ENCODE data around the gene TNXB. TPM values are rescaled to one million over a fixed set of nuclear protein-coding genes. Genes with fewer than 3 reads are reported as not detected.
"Not testable (repeated sequence)": the region's sequence is repeated elsewhere in the genome, so short reads cannot be mapped to it uniquely, and the experiment has no call there.

Gene TNXB
- total RNA-seq, 3 donors from 2014 or later = 32.9 to 109 (median 89.8) TPM

DNA sequence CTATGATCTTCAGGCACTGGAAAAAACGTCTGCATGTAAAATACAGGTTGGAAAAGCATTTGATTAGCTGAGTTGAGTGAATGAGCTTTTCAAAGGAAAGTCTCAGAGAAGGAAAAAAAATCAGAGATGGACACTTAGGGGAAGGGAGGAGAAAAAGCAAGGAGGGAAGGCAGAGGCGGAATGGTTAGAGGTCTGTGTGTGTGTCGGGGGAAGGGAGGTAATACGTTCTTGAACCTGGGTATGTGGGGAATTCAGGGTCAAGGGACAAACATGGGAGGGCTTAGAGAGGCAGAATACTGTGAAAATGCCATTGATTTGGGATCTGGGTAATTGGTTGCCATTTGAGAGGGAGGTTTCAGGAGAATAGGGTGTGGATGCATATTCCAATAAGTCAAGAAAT is 37.5 kb upstream of the TNXB start:
- Histone ChIP-seq H3K27ac (no peak overlapping the region), H3K9me3 (no peaks in the 10 kb centered on the region), H3K36me3 (no peaks in the 10 kb centered on the region), H3K4me3 (no peak overlapping the region), H3K4me1 (no peaks in the 10 kb centered on the region), H3K27me3 (no peaks in the 10 kb centered on the region)
- no peak for DNase-seq (ENCODE audit: low spot score in 2 of 2)
- TF ChIP-seq POLR2A (IDR thresholded peaks at IDR 0.05) (no peak), POLR2AphosphoS5 (IDR thresholded peaks at IDR 0.05) (no peak)
- TF ChIP-seq, protein P1, sequence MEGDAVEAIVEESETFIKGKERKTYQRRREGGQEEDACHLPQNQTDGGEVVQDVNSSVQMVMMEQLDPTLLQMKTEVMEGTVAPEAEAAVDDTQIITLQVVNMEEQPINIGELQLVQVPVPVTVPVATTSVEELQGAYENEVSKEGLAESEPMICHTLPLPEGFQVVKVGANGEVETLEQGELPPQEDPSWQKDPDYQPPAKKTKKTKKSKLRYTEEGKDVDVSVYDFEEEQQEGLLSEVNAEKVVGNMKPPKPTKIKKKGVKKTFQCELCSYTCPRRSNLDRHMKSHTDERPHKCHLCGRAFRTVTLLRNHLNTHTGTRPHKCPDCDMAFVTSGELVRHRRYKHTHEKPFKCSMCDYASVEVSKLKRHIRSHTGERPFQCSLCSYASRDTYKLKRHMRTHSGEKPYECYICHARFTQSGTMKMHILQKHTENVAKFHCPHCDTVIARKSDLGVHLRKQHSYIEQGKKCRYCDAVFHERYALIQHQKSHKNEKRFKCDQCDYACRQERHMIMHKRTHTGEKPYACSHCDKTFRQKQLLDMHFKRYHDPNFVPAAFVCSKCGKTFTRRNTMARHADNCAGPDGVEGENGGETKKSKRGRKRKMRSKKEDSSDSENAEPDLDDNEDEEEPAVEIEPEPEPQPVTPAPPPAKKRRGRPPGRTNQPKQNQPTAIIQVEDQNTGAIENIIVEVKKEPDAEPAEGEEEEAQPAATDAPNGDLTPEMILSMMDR (IDR thresholded peaks at IDR 0.05) = no peak
- intact Hi-C loops (cut with DNase I; ENCODE audit: low total_unique reads) = no loop called here

DNA sequence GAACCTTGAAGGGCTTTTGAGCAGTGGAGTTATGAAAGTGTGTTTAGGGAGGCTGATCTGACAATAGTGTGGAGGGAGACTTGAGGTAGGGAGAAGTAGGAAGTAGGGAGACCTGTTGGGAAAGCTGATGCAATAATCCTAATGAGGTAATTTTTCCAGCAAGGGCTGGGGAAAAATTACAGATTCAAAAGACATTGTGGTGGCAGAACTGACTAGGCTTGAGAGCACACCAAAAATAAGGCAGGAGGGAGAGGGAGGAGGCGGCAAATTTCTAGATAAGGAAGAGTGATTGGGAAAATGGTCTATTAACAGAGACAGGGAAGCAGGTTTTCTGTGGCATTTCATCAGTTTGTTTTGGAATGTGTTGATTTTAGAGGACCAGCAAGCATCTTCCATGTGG is 37.1 kb upstream of the TNXB start:
- Histone ChIP-seq H3K27ac (no peak overlapping the region), H3K36me3 (no peaks in the 10 kb centered on the region), H3K4me3 (no peak overlapping the region), H3K27me3 (no peaks in the 10 kb centered on the region), H3K4me1 (no peaks in the 10 kb centered on the region), H3K9me3 (no peaks in the 10 kb centered on the region)
- DNase-seq (ENCODE audit: low spot score in 2 of 2) = no peak
- intact Hi-C loops (cut with DNase I; ENCODE audit: low total_unique reads) = no loop called here
- TF ChIP-seq POLR2A (IDR thresholded peaks at IDR 0.05) (no peak), POLR2AphosphoS5 (IDR thresholded peaks at IDR 0.05) (no peak)
- TF ChIP-seq, protein P1 (IDR thresholded peaks at IDR 0.05) = no peak

DNA sequence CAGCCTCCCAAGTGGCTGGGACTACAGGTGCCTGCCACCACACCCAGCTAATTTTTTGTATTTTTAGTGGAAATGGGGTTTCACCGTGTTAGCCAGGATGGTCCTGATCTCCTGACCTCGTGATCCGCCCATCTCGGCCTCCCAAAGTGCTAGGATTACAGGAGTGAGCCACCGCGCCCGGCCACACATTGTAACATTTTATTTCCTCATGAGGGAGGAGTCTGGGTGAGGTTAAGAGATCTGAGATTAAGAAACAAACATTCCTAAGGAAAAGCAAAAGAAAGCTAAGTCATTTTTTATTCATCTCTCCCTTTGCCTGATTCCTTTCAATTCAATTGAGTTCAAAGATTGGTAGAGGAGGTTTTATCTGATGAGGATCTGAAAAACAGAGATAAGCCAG is 35.1 kb upstream of the TNXB start:
- H3K36me3 ChIP-seq; H3K27ac ChIP-seq; DNase-seq (ENCODE audit: low spot score in 2 of 2); intact Hi-C loops (cut with DNase I; ENCODE audit: low total_unique reads); H3K9me3 ChIP-seq; H3K4me1 ChIP-seq; H3K27me3 ChIP-seq; H3K4me3 ChIP-seq: not testable (repeated sequence)

DNA sequence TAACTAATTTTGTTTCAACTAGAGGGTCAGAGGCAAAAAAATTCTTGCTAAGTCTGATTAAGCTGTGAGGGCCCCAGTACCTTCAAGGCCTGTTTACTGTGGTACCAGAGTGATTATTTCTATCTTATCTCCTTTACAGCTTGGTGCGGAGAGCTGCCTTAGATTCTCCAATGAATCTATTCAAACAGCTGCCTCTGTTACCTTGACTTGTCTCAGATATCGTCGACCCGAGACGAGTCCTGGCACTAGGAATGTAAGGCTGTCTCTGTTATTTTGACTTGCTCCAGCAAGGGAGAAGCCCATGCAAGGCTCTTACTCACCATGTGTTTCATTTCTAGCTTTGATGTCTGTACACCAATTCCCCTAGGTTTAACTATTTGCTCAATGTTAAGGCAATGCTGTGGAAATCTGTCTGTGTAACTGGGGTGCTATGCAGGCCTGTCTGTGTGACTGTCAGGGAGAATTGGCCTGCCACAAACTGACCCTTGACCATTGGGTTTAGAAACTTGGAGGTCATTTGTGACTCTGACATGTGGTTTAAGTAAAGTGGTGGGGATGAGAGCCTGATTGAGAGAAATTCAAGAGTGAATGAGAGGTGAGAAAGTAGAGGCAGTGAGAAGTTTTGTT is 31.4 kb upstream of the TNXB start:
- TF ChIP-seq POLR2A (IDR thresholded peaks at IDR 0.05) (no peak), POLR2AphosphoS5 (IDR thresholded peaks at IDR 0.05) (no peak)
- TF ChIP-seq, protein P1 (IDR thresholded peaks at IDR 0.05) = no peak
- H3K9me3 ChIP-seq = no peaks in the 10 kb centered on the region
- H3K4me3 ChIP-seq = no peak overlapping the region
- no peak overlapping the region for H3K27ac ChIP-seq
- no peaks in the 10 kb centered on the region for H3K36me3 ChIP-seq
- intact Hi-C loops (cut with DNase I; ENCODE audit: low total_unique reads) = no loop called here
- H3K27me3 ChIP-seq = no peaks in the 10 kb centered on the region
- no peaks in the 10 kb centered on the region for H3K4me1 ChIP-seq
- DNase-seq (ENCODE audit: low spot score in 2 of 2) = no peak

DNA sequence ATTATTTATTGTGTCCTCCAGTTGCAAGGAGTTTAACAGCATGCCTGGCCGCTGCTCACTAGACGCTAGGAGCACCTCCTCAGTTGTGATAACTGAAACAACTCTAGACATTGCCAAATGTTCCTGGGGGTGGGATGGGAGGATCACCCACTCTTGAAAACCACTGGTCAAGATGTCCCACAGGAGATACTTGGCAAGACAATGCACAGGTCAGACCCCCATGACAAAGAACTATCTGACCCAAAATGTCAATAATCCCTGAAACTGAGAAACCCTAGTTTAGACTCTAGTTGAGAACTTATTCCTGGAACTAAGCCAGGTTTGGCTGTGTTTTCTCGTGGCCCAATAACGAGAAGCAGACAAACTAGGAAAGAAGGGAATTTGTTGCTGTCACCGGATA is 30.5 kb upstream of the TNXB start:
- TF ChIP-seq POLR2A (IDR thresholded peaks at IDR 0.05) = no peak
- no peak for TF ChIP-seq POLR2AphosphoS5 (IDR thresholded peaks at IDR 0.05)
- TF ChIP-seq, protein P1 (IDR thresholded peaks at IDR 0.05) = no peak
- Histone ChIP-seq H3K27me3 (no peaks in the 10 kb centered on the region), H3K4me1 (no peaks in the 10 kb centered on the region), H3K27ac (no peak overlapping the region), H3K36me3 (no peaks in the 10 kb centered on the region), H3K9me3 (no peaks in the 10 kb centered on the region), H3K4me3 (no peak overlapping the region)
- DNase-seq (ENCODE audit: low spot score in 2 of 2) = no peak
- intact Hi-C loops (cut with DNase I; ENCODE audit: low total_unique reads) = no loop called here

DNA sequence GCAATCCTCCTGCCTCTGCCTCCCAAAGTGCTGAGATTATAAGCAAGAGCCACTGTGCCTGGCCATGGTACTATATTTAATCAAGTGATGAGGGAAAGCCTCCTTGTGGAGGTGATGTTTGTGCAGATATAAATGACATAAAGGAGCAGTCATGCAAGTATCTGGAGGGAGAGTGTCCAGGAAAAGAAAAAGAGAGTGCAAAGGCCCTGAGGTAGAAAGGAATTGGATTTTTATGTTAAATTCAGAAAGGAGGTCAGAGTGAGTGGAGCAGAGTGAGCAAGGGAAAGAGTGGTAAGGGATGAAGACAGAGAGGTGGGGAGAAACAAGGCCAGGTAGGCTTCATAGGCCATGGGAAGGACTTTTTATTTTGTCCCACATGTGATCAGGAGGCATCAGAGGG is 28.3 kb upstream of the TNXB start:
- Histone ChIP-seq H3K27me3 (no peaks in the 10 kb centered on the region), H3K36me3 (no peaks in the 10 kb centered on the region), H3K27ac (no peak overlapping the region), H3K4me3 (no peak overlapping the region), H3K9me3 (no peaks in the 10 kb centered on the region), H3K4me1 (no peaks in the 10 kb centered on the region)
- intact Hi-C loops (cut with DNase I; ENCODE audit: low total_unique reads) = no loop called here
- no peak for DNase-seq (ENCODE audit: low spot score in 2 of 2)
- TF ChIP-seq POLR2A (IDR thresholded peaks at IDR 0.05) (no peak), POLR2AphosphoS5 (IDR thresholded peaks at IDR 0.05) (no peak)
- TF ChIP-seq, protein P1 (IDR thresholded peaks at IDR 0.05) = no peak
